ENCODE results near the gene PA2G4. TPM values are rescaled to one million over a fixed set of nuclear protein-coding genes. Genes with fewer than 3 reads are reported as not detected.

PA2G4 gene
- polyA plus RNA-seq, 1 donor (not counting 4 experiments of a cell fraction or from before 2014, with no cell fraction given): 480 TPM

DNA sequence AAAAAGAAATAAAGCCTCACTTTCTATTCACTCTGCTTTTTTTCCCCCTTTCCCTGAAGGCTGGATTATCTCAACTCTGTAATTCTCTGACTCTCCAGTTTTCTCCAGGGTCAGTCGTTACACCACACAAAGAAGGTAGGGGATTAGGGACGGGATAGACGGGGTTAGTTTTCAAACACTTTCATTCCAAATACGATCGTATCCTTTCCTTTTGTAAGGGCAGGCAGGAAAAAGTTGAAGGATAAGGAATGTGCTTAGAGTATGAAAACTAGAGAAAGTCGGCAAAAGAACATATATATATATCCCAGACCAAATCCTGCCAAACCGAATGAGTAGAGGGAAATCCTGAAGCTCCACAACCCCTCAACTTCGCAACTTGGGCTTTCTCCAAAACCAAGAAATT, 23.1 kb downstream of the PA2G4 start:
- Histone ChIP-seq H2AFZ (ENCODE audit: control insufficient read depth, low read length) (peak overlapping the region; percentile 68), H3K4me2 (ENCODE audit: control insufficient read depth, extremely low read depth, insufficient read depth, low read depth, low read length) (peak overlapping the region; percentile 99), H3K27ac (ENCODE audit: control insufficient read depth, insufficient read depth, low read length) (peak overlapping the region; percentile 73), H3K27me3 (ENCODE audit: control insufficient read depth, extremely low read depth, insufficient read depth, low read length) (no peaks in the 10 kb centered on the region), H3K4me1 (ENCODE audit: control insufficient read depth, extremely low read depth, insufficient read depth, low read length) (peaks cover 21% of the 10 kb centered on the region), H3K9me1 (ENCODE audit: control insufficient read depth, extremely low read depth, insufficient read depth, low read length) (no peaks in the 10 kb centered on the region), H3K9me3 (ENCODE audit: control insufficient read depth, low read depth, low read length) (no peaks in the 10 kb centered on the region), H3K79me2 (ENCODE audit: control insufficient read depth, insufficient read depth, low read length) (peaks cover 21% of the 10 kb centered on the region), H3K36me3 (ENCODE audit: control insufficient read depth in 2 of 2, extremely low read depth in 1 of 2, insufficient read depth in 2 of 2, low read length in 2 of 2) (peaks cover 19% of the 10 kb centered on the region in 2 experiments), H4K20me1 (ENCODE audit: control insufficient read depth, extremely low read depth, insufficient read depth, low read length) (no peaks in the 10 kb centered on the region), H3K4me3 (ENCODE audit: control insufficient read depth in 2 of 3, extremely low read depth in 1 of 3, insufficient read depth in 2 of 3, low read depth in 1 of 3, low read length in 3 of 3) (peak overlapping the region in 2 of 3 experiments; percentile 74 to 76), H3K9ac (ENCODE audit: control insufficient read depth, extremely low read depth, insufficient read depth, low read length) (peak overlapping the region; percentile 67)
- dilution Hi-C loops (cut with MboI; ENCODE audit: extremely low pct_ligation_motif_present, low sequenced_read_pairs): loop anchor here (10.0 kb wide), 1 partner anchor 47 kb away; no protein-coding TSS in a partner anchor
- DNase-seq (ENCODE audit: low read depth, low spot score) (no peak), FAIRE-seq (no peak)
- no peak for TF ChIP-seq EZH2 (IDR thresholded peaks at IDR 0.05; ENCODE audit: low read length)
- TF ChIP-seq, protein P1, sequence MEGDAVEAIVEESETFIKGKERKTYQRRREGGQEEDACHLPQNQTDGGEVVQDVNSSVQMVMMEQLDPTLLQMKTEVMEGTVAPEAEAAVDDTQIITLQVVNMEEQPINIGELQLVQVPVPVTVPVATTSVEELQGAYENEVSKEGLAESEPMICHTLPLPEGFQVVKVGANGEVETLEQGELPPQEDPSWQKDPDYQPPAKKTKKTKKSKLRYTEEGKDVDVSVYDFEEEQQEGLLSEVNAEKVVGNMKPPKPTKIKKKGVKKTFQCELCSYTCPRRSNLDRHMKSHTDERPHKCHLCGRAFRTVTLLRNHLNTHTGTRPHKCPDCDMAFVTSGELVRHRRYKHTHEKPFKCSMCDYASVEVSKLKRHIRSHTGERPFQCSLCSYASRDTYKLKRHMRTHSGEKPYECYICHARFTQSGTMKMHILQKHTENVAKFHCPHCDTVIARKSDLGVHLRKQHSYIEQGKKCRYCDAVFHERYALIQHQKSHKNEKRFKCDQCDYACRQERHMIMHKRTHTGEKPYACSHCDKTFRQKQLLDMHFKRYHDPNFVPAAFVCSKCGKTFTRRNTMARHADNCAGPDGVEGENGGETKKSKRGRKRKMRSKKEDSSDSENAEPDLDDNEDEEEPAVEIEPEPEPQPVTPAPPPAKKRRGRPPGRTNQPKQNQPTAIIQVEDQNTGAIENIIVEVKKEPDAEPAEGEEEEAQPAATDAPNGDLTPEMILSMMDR (optimal IDR thresholded peaks at IDR 0.05 in 1 of 3, IDR thresholded peaks at IDR 0.05 in 1 of 3, conservative IDR thresholded peaks at IDR 0.05 in 1 of 3; ENCODE audit: extremely low read depth in 1 of 3, insufficient read depth in 2 of 3, low read length in 3 of 3): no peak

DNA sequence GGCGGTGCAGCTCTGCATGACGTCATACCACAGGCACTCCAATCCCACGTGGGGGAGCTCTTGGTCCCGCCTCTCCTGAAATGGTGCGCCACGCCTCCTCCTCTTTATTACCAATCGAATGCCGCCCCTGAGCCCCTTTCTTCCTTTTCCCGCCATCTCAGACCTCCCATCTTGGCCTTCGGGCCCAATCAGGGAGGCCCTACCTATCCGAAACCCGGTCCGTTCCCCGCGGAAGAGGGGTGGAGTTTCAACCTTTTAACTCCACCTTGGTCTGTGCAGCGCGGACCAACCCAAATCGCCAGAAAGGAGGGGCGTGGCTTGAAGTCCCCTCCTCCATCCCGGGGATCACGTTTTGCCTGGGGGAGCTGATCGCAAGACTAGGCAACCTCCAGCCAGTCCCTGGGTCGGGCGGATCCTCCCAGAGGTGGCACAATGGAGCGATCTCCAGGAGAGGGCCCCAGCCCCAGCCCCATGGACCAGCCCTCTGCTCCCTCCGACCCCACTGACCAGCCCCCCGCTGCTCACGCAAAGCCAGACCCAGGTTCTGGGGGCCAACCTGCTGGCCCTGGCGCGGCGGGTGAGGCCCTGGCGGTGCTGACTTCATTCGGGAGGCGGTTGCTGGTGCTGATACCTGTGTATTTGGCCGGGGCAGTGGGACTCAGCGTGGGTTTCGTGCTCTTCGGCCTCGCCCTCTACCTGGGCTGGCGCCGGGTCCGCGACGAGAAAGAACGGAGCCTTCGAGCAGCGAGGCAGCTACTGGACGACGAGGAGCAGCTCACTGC, 23.7 kb downstream of the PA2G4 start, which contains the start of gene ESYT1:
Gene ESYT1 (plus strand): TSS at position 380 of the 782 bp plus-strand sequence. CDS start 53 bp downstream, at position 433.
- dilution Hi-C loops (cut with MboI; ENCODE audit: extremely low pct_ligation_motif_present, low sequenced_read_pairs): loop anchor here (10.0 kb wide), 1 partner anchor 47 kb away; no protein-coding TSS in a partner anchor
- Histone ChIP-seq H2AFZ (ENCODE audit: control insufficient read depth, low read length) (peak within 1 kb of the TSS; percentile 68), H3K9ac (ENCODE audit: control insufficient read depth, extremely low read depth, insufficient read depth, low read length) (peak within 1 kb of the TSS; percentile 91), H3K9me3 (ENCODE audit: control insufficient read depth, low read depth, low read length) (no peaks in the 10 kb centered on the region), H3K27me3 (ENCODE audit: control insufficient read depth, extremely low read depth, insufficient read depth, low read length) (no peaks in the 10 kb centered on the region), H4K20me1 (ENCODE audit: control insufficient read depth, extremely low read depth, insufficient read depth, low read length) (no peaks in the 10 kb centered on the region), H3K4me3 (ENCODE audit: control insufficient read depth in 2 of 3, extremely low read depth in 1 of 3, insufficient read depth in 2 of 3, low read depth in 1 of 3, low read length in 3 of 3) (peak within 1 kb of the TSS; percentile 83 to 96 (median 94)), H3K4me2 (ENCODE audit: control insufficient read depth, extremely low read depth, insufficient read depth, low read depth, low read length) (peak within 1 kb of the TSS; percentile 99), H3K79me2 (ENCODE audit: control insufficient read depth, insufficient read depth, low read length) (peaks cover 21% of the 10 kb centered on the region), H3K27ac (ENCODE audit: control insufficient read depth, insufficient read depth, low read length) (peak within 1 kb of the TSS; percentile 86), H3K36me3 (ENCODE audit: control insufficient read depth in 2 of 2, extremely low read depth in 1 of 2, insufficient read depth in 2 of 2, low read length in 2 of 2) (peaks cover 21% of the 10 kb centered on the region in 2 experiments), H3K4me1 (ENCODE audit: control insufficient read depth, extremely low read depth, insufficient read depth, low read length) (peaks cover 21% of the 10 kb centered on the region), H3K9me1 (ENCODE audit: control insufficient read depth, extremely low read depth, insufficient read depth, low read length) (no peaks in the 10 kb centered on the region)
- DNase-seq (ENCODE audit: low read depth, low spot score) (peak; percentile 99), FAIRE-seq (no peak)
- TF ChIP-seq EZH2 (IDR thresholded peaks at IDR 0.05; ENCODE audit: low read length): no peak
- TF ChIP-seq, protein P1 (optimal IDR thresholded peaks at IDR 0.05 in 1 of 3, IDR thresholded peaks at IDR 0.05 in 1 of 3, conservative IDR thresholded peaks at IDR 0.05 in 1 of 3; ENCODE audit: extremely low read depth in 1 of 3, insufficient read depth in 2 of 3, low read length in 3 of 3): peak in 1 of 3 experiments; percentile 10

All from keratinocyte (primary cell).